ENCODE data around the gene CENPW. TPM values are rescaled to one million over a fixed set of nuclear protein-coding genes. Genes with fewer than 3 reads are reported as not detected.

The CENPW gene
- total and polyA plus RNA-seq, 2 donors: 5.4 to 9.7 TPM

- Histone ChIP-seq H3K4me3 (ENCODE audit: low read depth, low read length) (no peak overlapping the region), H3K36me3 (ENCODE audit: insufficient read depth) (no peaks in the 10 kb centered on the region), H3K27ac (ENCODE audit: low read depth) (no peak overlapping the region), H3K4me1 (ENCODE audit: insufficient read depth) (no peaks in the 10 kb centered on the region)
- DNase-seq (ENCODE audit: extremely low spot score): no peak
These were observed 4.3 kb downstream of the CENPW start for GRCh38 chr6:126344181-126344580.

- no peak for DNase-seq (ENCODE audit: extremely low spot score)
- no peaks in the 10 kb centered on the region for H3K36me3 ChIP-seq (ENCODE audit: insufficient read depth)
- H3K27ac ChIP-seq (ENCODE audit: low read depth): no peak overlapping the region
- 92% methylated on average over 1 of the region's 1 CpG for WGBS
- H3K4me3 ChIP-seq (ENCODE audit: low read depth, low read length): no peak overlapping the region
- H3K4me1 ChIP-seq (ENCODE audit: insufficient read depth): no peaks in the 10 kb centered on the region
These were observed 12.0 kb downstream of the CENPW start for GRCh38 chr6:126351960-126352359.

GRCh38 chr6:126352514-126352913 lies 12.6 kb downstream of the CENPW start:
- DNase-seq (ENCODE audit: extremely low spot score): no peak
- H3K4me1 ChIP-seq (ENCODE audit: insufficient read depth): no peaks in the 10 kb centered on the region
- H3K4me3 ChIP-seq (ENCODE audit: low read depth, low read length): no peak overlapping the region
- no peaks in the 10 kb centered on the region for H3K36me3 ChIP-seq (ENCODE audit: insufficient read depth)
- no peak overlapping the region for H3K27ac ChIP-seq (ENCODE audit: low read depth)

- H3K27ac ChIP-seq (ENCODE audit: low read depth): no peak overlapping the region
- H3K4me3 ChIP-seq (ENCODE audit: low read depth, low read length): no peak overlapping the region
- DNase-seq (ENCODE audit: extremely low spot score): no peak
- no peaks in the 10 kb centered on the region for H3K36me3 ChIP-seq (ENCODE audit: insufficient read depth)
- no peaks in the 10 kb centered on the region for H3K4me1 ChIP-seq (ENCODE audit: insufficient read depth)
These were observed 16.6 kb downstream of the CENPW start for GRCh38 chr6:126356526-126356925.

DNA sequence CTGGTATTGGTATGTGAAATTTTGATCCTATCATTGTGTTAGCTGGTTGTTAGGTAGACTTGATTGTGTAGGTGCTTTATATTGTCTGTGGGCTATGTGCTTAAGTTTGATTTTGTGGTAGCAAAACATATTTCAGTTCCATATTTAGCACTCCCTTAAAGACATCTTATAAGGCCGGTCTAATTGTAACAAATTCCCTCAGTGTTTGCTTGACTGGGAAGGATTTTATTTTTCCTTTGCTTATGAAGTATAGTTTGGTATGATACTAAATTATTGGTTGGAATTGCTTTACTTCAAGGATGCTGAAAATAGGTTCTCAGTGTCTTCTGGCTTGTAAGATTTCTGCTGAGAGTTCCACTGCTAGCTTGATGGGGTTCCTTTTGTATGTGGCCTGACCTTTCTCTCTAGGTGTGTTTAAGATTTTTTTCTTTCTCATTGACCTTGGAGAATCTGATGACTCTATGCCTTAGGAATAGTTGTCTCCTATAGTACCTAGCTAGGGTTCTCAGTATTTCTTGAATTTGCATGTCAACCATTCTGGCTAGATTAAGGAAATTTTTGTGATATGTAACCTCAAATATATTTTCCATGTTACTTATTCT lies 20.1 kb downstream of the CENPW start:
- DNase-seq (ENCODE audit: extremely low spot score): no peak
- no peaks in the 10 kb centered on the region for H3K36me3 ChIP-seq (ENCODE audit: insufficient read depth)
- no peak overlapping the region for H3K4me3 ChIP-seq (ENCODE audit: low read depth, low read length)
- 100% methylated on average over 1 of the region's 1 CpG for WGBS
- no peaks in the 10 kb centered on the region for H3K4me1 ChIP-seq (ENCODE audit: insufficient read depth)
- H3K27ac ChIP-seq (ENCODE audit: low read depth): no peak overlapping the region

GRCh38 chr6:126361832-126362440 lies 22.0 kb downstream of the CENPW start:
- WGBS: 96% methylated on average over 3 of the region's 3 CpGs
- no peak for DNase-seq (ENCODE audit: extremely low spot score)
- Histone ChIP-seq H3K4me1 (ENCODE audit: insufficient read depth) (no peaks in the 10 kb centered on the region), H3K27ac (ENCODE audit: low read depth) (no peak overlapping the region), H3K36me3 (ENCODE audit: insufficient read depth) (no peaks in the 10 kb centered on the region), H3K4me3 (ENCODE audit: low read depth, low read length) (no peak overlapping the region)

- Histone ChIP-seq H3K4me1 (ENCODE audit: insufficient read depth) (no peaks in the 10 kb centered on the region), H3K27ac (ENCODE audit: low read depth) (no peak overlapping the region), H3K4me3 (ENCODE audit: low read depth, low read length) (no peak overlapping the region), H3K36me3 (ENCODE audit: insufficient read depth) (no peaks in the 10 kb centered on the region)
- WGBS: 92% methylated on average over 4 of the region's 4 CpGs
- DNase-seq (ENCODE audit: extremely low spot score): no peak
These were observed 27.9 kb downstream of the CENPW start for GRCh38 chr6:126367849-126368248.

DNA sequence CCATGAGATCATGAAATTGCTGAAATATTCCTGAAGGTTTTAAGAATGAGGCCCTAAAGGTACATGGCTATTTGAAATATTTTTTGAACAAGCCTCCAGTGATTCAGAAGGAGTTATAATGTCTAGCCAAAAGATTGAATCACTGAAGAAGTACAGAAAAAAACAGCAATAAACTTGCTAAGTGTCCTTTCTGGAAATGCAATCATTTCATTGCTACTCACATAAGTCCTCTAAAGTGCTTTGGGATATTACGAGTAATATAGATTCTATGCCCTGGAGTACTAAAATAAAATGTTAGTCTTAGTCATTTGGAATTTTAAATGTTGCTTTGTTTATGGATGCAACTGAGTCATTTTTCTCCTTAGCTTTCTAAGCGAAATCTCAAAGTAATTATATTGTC lies 32.7 kb downstream of the CENPW start:
- 96% methylated on average over 2 of the region's 2 CpGs for WGBS
- H3K4me3 ChIP-seq (ENCODE audit: low read depth, low read length): no peak overlapping the region
- DNase-seq (ENCODE audit: extremely low spot score): no peak
- no peaks in the 10 kb centered on the region for H3K36me3 ChIP-seq (ENCODE audit: insufficient read depth)
- no peaks in the 10 kb centered on the region for H3K4me1 ChIP-seq (ENCODE audit: insufficient read depth)
- no peak overlapping the region for H3K27ac ChIP-seq (ENCODE audit: low read depth)

DNA sequence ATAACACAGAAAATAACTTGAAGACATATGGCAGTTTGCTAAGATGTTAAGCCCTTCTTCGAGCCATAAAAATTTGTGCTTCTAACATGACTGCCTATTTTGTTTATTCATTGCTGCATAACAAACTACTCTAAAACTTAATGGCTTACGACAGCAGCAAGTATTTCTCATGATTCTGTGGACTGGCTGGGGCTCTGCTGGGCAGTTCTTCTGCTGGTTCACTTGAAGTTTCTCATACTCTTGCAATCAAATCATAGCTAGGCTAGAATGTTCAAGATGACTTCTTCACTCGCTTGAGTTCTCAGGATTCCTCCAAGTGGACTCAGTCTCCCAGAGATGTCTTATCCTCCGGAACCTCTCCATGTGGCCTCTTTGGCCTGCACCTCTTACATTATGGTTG lies 33.4 kb downstream of the CENPW start:
- Histone ChIP-seq H3K4me1 (ENCODE audit: insufficient read depth) (no peaks in the 10 kb centered on the region), H3K36me3 (ENCODE audit: insufficient read depth) (no peaks in the 10 kb centered on the region), H3K4me3 (ENCODE audit: low read depth, low read length) (no peak overlapping the region), H3K27ac (ENCODE audit: low read depth) (no peak overlapping the region)
- WGBS: 96% methylated on average over 4 of the region's 4 CpGs
- no peak for DNase-seq (ENCODE audit: extremely low spot score)

DNA sequence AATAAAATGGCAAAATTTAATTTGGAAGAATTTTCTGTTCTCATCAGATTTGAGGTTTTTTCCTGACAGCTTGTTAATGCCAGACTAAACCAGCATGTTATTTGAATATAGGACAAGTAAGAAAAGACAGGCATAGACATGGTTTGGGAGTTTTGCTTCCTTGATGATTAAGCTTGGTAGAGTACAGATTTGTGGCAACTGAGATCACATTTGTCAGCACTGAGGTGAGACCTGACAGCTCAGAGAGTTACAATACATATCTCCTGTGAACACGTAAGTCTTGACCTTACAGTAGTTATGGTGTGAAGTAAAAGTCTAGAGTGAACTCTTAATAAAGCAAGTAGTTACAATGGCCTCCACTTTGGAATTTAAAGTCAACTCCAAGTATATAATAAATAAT lies 34.5 kb downstream of the CENPW start:
- 99% methylated on average over 1 of the region's 1 CpG for whole genome bisulfite sequencing
- Histone ChIP-seq H3K4me3 (ENCODE audit: low read depth, low read length) (no peak overlapping the region), H3K27ac (ENCODE audit: low read depth) (no peak overlapping the region), H3K4me1 (ENCODE audit: insufficient read depth) (no peaks in the 10 kb centered on the region), H3K36me3 (ENCODE audit: insufficient read depth) (no peaks in the 10 kb centered on the region)
- DNase-seq (ENCODE audit: extremely low spot score): no peak

GRCh38 chr6:126376682-126377081 lies 36.8 kb downstream of the CENPW start:
- DNase-seq (ENCODE audit: extremely low spot score): no peak
- H3K27ac ChIP-seq (ENCODE audit: low read depth): no peak overlapping the region
- H3K36me3 ChIP-seq (ENCODE audit: insufficient read depth): no peaks in the 10 kb centered on the region
- 95% methylated on average over 2 of the region's 2 CpGs for WGBS
- H3K4me3 ChIP-seq (ENCODE audit: low read depth, low read length): no peak overlapping the region
- no peaks in the 10 kb centered on the region for H3K4me1 ChIP-seq (ENCODE audit: insufficient read depth)

GRCh38 chr6:126377594-126378153 lies 37.8 kb downstream of the CENPW start:
- no peaks in the 10 kb centered on the region for H3K4me1 ChIP-seq (ENCODE audit: insufficient read depth)
- H3K27ac ChIP-seq (ENCODE audit: low read depth): no peak overlapping the region
- no peak for DNase-seq (ENCODE audit: extremely low spot score)
- no peaks in the 10 kb centered on the region for H3K36me3 ChIP-seq (ENCODE audit: insufficient read depth)
- no peak overlapping the region for H3K4me3 ChIP-seq (ENCODE audit: low read depth, low read length)
- WGBS: 93% methylated on average over 2 of the region's 2 CpGs

DNA sequence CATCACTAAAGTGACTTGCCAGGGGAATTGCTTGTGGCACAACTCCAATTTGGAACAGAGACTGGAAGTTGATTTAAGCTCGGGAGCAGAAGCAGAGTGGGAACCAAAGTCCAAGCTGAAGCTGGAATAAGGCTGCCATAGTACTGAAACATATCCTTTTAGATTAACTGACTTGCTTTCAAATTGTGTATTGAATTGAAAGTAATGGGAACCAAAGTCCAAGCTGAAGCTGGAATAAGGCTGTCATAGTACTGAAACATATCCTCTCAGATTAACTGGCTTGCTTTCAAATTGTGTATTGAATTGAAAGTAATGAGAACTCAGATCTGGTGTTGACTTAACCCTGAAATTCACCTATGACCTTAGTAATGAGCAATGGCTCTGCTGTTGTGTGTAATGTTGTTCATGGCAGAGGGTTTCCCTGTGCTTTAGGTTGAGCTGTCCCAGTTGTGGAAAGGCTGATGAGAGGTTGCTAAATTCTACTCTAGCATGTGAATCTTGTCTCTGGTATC lies 40.2 kb downstream of the CENPW start:
- 40% methylated on average over 1 of the region's 1 CpG for WGBS
- H3K36me3 ChIP-seq (ENCODE audit: insufficient read depth): no peaks in the 10 kb centered on the region
- no peak for DNase-seq (ENCODE audit: extremely low spot score)
- no peaks in the 10 kb centered on the region for H3K4me1 ChIP-seq (ENCODE audit: insufficient read depth)
- no peak overlapping the region for H3K27ac ChIP-seq (ENCODE audit: low read depth)
- no peak overlapping the region for H3K4me3 ChIP-seq (ENCODE audit: low read depth, low read length)

GRCh38 chr6:126381498-126381897 lies 41.6 kb downstream of the CENPW start:
- no peaks in the 10 kb centered on the region for H3K4me1 ChIP-seq (ENCODE audit: insufficient read depth)
- H3K27ac ChIP-seq (ENCODE audit: low read depth): no peak overlapping the region
- DNase-seq (ENCODE audit: extremely low spot score): no peak
- H3K4me3 ChIP-seq (ENCODE audit: low read depth, low read length): no peak overlapping the region
- no peaks in the 10 kb centered on the region for H3K36me3 ChIP-seq (ENCODE audit: insufficient read depth)
- WGBS: 97% methylated on average over 5 of the region's 5 CpGs

Data from urinary bladder (tissue), 4 donors.